ENCODE measurements around the gene KDM6B. TPM values are rescaled to one million over a fixed set of nuclear protein-coding genes. Genes with fewer than 3 reads are reported as not detected.

Gene KDM6B
- total RNA-seq, 1 experiment from 2014 or later = 19.9 TPM

DNA sequence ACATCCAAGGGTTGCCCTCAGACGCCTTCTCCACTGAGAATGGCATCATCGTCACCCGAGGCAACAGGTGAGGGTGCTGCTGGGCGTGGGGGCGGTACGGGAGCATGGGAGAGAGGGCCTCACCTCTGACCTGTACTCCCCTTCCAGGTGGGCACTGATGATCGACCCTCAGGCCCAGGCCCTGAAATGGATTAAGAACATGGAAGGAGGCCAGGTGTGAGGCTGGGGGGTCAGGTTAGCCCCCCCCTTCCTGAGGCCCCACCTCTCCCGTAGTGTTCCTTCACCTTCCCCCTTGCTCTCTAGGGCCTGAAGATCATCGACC lies 16.4 kb upstream of the KDM6B start:
- DNase-seq (ENCODE audit: low read depth, low spot score) (no peak), ATAC-seq (no peak)
- POLR2A ChIA-PET = no interaction called here
- BruUV-seq (replicated peaks) = no TSS peak
- H3K9me3 ChIP-seq (ENCODE audit: control insufficient read depth, insufficient read depth, low read depth, low read length) = no peaks in the 10 kb centered on the region
- no peaks in the 10 kb centered on the region for H3K36me3 ChIP-seq (ENCODE audit: control insufficient read depth, insufficient read depth, low read length)
- H3K27ac ChIP-seq (ENCODE audit: low read length) = no peak overlapping the region
- TF ChIP-seq POLR2AphosphoS5 (IDR thresholded peaks at IDR 0.05; ENCODE audit: low read depth, low read length) (no peak), SIN3A (IDR thresholded peaks at IDR 0.05; ENCODE audit: borderline replicate concordance, insufficient read depth, low read depth, low read length) (no peak), TCF7L2 (IDR thresholded peaks at IDR 0.05; ENCODE audit: low read depth, low read length) (no peak)
- TF ChIP-seq, protein P1, sequence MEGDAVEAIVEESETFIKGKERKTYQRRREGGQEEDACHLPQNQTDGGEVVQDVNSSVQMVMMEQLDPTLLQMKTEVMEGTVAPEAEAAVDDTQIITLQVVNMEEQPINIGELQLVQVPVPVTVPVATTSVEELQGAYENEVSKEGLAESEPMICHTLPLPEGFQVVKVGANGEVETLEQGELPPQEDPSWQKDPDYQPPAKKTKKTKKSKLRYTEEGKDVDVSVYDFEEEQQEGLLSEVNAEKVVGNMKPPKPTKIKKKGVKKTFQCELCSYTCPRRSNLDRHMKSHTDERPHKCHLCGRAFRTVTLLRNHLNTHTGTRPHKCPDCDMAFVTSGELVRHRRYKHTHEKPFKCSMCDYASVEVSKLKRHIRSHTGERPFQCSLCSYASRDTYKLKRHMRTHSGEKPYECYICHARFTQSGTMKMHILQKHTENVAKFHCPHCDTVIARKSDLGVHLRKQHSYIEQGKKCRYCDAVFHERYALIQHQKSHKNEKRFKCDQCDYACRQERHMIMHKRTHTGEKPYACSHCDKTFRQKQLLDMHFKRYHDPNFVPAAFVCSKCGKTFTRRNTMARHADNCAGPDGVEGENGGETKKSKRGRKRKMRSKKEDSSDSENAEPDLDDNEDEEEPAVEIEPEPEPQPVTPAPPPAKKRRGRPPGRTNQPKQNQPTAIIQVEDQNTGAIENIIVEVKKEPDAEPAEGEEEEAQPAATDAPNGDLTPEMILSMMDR (IDR thresholded peaks at IDR 0.05) = no peak
- TF ChIP-seq, protein P2, sequence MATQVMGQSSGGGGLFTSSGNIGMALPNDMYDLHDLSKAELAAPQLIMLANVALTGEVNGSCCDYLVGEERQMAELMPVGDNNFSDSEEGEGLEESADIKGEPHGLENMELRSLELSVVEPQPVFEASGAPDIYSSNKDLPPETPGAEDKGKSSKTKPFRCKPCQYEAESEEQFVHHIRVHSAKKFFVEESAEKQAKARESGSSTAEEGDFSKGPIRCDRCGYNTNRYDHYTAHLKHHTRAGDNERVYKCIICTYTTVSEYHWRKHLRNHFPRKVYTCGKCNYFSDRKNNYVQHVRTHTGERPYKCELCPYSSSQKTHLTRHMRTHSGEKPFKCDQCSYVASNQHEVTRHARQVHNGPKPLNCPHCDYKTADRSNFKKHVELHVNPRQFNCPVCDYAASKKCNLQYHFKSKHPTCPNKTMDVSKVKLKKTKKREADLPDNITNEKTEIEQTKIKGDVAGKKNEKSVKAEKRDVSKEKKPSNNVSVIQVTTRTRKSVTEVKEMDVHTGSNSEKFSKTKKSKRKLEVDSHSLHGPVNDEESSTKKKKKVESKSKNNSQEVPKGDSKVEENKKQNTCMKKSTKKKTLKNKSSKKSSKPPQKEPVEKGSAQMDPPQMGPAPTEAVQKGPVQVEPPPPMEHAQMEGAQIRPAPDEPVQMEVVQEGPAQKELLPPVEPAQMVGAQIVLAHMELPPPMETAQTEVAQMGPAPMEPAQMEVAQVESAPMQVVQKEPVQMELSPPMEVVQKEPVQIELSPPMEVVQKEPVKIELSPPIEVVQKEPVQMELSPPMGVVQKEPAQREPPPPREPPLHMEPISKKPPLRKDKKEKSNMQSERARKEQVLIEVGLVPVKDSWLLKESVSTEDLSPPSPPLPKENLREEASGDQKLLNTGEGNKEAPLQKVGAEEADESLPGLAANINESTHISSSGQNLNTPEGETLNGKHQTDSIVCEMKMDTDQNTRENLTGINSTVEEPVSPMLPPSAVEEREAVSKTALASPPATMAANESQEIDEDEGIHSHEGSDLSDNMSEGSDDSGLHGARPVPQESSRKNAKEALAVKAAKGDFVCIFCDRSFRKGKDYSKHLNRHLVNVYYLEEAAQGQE (IDR thresholded peaks at IDR 0.05; ENCODE audit: insufficient read depth in 1 of 2, low read depth in 2 of 2, low read length in 1 of 2) = no peak
- H3K27me3 ChIP-seq (ENCODE audit: control insufficient read depth, insufficient read depth, low read length) = no peaks in the 10 kb centered on the region
- H3K4me1 ChIP-seq (ENCODE audit: control insufficient read depth, insufficient read depth, low read length) = no peaks in the 10 kb centered on the region
- in situ Hi-C loops (cut with HindIII; ENCODE audit: low pct_unique_long_range_greater_than_20kb, low sequenced_read_pairs) = no loop called here
- no peak overlapping the region for H3K4me3 ChIP-seq (ENCODE audit: low read depth in 2 of 2, low read length in 2 of 2)
- intact Hi-C loops (cut with micrococcal nuclease; ENCODE audit: unreplicated experiment) = no loop called here
- CTCF ChIA-PET = no interaction called here

DNA sequence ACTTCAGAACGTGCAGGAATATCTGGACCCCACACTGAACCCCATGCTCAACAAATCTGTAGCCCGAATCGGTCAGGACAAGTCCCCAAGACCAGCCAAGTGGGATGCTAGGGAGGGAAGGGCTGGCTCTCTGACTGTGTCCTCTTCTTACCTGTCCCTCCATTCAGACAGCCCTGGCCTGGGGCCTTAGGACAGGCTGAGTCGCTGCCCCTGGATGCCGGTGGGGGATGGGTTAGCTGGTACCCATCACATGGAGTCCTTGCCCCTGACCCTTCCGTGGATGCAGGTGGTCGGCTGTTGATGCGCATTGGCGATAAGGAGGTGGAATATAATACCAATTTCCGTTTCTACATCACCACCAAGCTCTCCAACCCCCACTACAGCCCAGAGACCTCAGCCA lies 16.0 kb upstream of the KDM6B start:
- POLR2A ChIA-PET = no interaction called here
- intact Hi-C loops (cut with micrococcal nuclease; ENCODE audit: unreplicated experiment) = no loop called here
- Histone ChIP-seq H3K9me3 (ENCODE audit: control insufficient read depth, insufficient read depth, low read depth, low read length) (no peaks in the 10 kb centered on the region), H3K4me1 (ENCODE audit: control insufficient read depth, insufficient read depth, low read length) (no peaks in the 10 kb centered on the region), H3K27ac (ENCODE audit: low read length) (no peak overlapping the region), H3K4me3 (ENCODE audit: low read depth in 2 of 2, low read length in 2 of 2) (no peak overlapping the region), H3K27me3 (ENCODE audit: control insufficient read depth, insufficient read depth, low read length) (no peaks in the 10 kb centered on the region), H3K36me3 (ENCODE audit: control insufficient read depth, insufficient read depth, low read length) (no peaks in the 10 kb centered on the region)
- BruUV-seq (replicated peaks) = no TSS peak
- TF ChIP-seq POLR2AphosphoS5 (IDR thresholded peaks at IDR 0.05; ENCODE audit: low read depth, low read length) = no peak
- no peak for TF ChIP-seq TCF7L2 (IDR thresholded peaks at IDR 0.05; ENCODE audit: low read depth, low read length)
- TF ChIP-seq SIN3A (IDR thresholded peaks at IDR 0.05; ENCODE audit: borderline replicate concordance, insufficient read depth, low read depth, low read length) = no peak
- TF ChIP-seq, protein P1 (IDR thresholded peaks at IDR 0.05) = no peak
- TF ChIP-seq, protein P2 (IDR thresholded peaks at IDR 0.05; ENCODE audit: insufficient read depth in 1 of 2, low read depth in 2 of 2, low read length in 1 of 2) = no peak
- ATAC-seq (no peak), DNase-seq (ENCODE audit: low read depth, low spot score) (no peak)
- CTCF ChIA-PET = no interaction called here
- in situ Hi-C loops (cut with HindIII; ENCODE audit: low pct_unique_long_range_greater_than_20kb, low sequenced_read_pairs) = no loop called here

Measured in Panc1 (cell line).